H1 (cell line): ENCODE results near the gene FOXK1. TPM values are rescaled to one million over a fixed set of nuclear protein-coding genes. Genes with fewer than 3 reads are reported as not detected.

Experiments used
- POLR2A ChIP-seq, 2 experiments: IDR thresholded peaks; 1 replicate in 1 of 2; 2 replicates in 1 of 2; pipeline ENCODE4 v1.6.1; 2011; ENCODE audit warnings: low read depth in 2 of 2, low read length in 2 of 2, mild to moderate bottlenecking in 2 of 2; ENCODE audit errors: control extremely low read depth in 1 of 2
- YY1 ChIP-seq: IDR thresholded peaks from 2 replicates; pipeline ENCODE4 v1.6.1; 2011; ENCODE audit warnings: low read depth, mild to moderate bottlenecking, low read length
- polyA plus RNA-seq, 7 experiments: library from polyadenylated mRNA; depleted of rRNA in 3 of 7; stranded (reverse) in 5 of 7; unstranded in 2 of 7; fragments of >200 nt in 5 of 7; fragments of 200-250 nt in 2 of 7; gene quantifications; 1 replicate in 5 of 7; 2 replicates in 1 of 7; 4 replicates in 1 of 7; pipeline versions ENCODE4 v1.2.1 to v1.2.3, GENCODE V29; 2011 to 2013; ENCODE audit warnings: missing spikeins in 2 of 7, mixed read lengths in 2 of 7
- total RNA-seq: library from RNA; stranded (reverse); fragmentation: NEBNext Ultra II Directional; extraction: Animal tissue kit (Norgen Biotek cat#: 25700); gene quantifications from 2 replicates; pipeline ENCODE4 v1.2.1, GENCODE V29; 2021
- TF ChIP-seq, protein P1 (sequence below): IDR thresholded peaks from 2 replicates; pipeline ENCODE4 v1.6.1; 2012; ENCODE audit warnings: inconsistent platforms

The FOXK1 gene
- total and polyA plus RNA-seq, 2 of the 8 experiments (the other 6 are each of a cell fraction or from before 2014, with no cell fraction given) = 2.0 to 8.5 TPM

GRCh38 chr7:4769761-4770160 is 87.7 kb downstream of the FOXK1 start (continued):
- TF ChIP-seq, protein P1, sequence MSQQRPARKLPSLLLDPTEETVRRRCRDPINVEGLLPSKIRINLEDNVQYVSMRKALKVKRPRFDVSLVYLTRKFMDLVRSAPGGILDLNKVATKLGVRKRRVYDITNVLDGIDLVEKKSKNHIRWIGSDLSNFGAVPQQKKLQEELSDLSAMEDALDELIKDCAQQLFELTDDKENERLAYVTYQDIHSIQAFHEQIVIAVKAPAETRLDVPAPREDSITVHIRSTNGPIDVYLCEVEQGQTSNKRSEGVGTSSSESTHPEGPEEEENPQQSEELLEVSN = no peak
- no peak for TF ChIP-seq POLR2A (IDR thresholded peaks at IDR 0.05; ENCODE audit: control extremely low read depth in 1 of 2, low read depth in 2 of 2, low read length in 2 of 2)
- TF ChIP-seq YY1 = no peak
- TF ChIP-seq, all 59 proteins: peak for 0
